Stimulated activated CD4-positive, alpha-beta T cell treated with anti-CD3 and anti-CD28 coated beads, TNF-alpha, amount 100 ng/mL, for 48 hours (primary cell): ENCODE data around the gene ZBTB7B.
A peak's percentile ranks its signal among the peaks of the same experiment; 100 is the strongest.

Source experiments
- DNase-seq, 3 donors: peaks; one replicate each; pipeline ENCODE4 v3.0.0-alpha.2; 2020; ENCODE audit warnings: low read depth in 3 of 3

Gene ZBTB7B

DNA sequence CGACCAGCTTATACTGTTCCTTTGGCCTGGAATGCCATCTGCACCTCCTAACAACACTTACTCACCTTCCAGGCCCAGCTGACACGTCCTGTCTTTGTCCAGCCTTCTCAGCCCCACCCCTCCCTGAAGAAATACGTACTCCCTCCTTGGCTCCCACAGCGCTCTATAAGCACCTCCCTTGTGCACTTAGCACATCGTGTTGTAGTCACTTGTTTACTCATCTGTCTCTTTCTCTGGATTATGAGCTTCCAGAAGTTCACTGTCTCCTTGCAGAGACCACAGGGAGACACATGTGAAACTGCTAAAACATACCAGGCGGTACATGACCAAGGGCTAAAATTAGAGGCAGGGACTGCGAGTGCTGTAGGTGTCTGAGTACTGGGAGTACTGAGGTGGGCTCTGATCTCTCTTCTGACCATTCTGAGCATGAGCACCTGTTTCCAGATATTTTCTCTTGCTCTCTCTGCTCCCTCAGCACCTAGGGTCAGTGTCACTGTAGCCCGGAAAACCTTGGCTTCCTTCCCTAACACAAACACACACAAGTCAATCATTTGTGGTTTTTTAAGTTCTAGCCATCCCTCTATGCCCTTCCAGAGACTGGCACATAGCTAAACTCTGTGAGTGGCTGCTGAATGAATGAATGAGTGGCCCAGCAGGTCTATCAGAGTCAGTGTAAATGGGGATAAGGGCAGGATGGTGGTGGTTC lies 36.2 kb downstream of the ZBTB7B start:
- DNase-seq: no peak

DNA sequence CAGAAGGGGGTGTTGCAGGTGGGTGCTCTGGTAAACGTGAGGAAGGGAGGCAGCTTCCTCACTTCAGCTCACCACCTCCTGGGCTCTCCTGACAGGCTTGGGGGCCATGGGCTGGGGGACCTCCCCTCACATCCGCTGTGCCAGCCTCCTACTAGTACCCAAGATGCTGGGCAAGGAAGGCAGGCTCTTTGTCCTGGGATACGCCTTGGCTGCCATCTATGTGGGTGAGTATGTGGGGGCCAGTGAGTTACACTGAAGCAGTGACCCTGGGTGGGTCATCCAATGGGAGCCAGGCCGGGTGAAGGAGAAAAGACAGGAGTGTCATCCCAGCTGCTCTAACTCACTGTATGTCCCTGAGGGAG lies 36.7 kb downstream of the ZBTB7B start:
- DNase-seq: no peak

DNA sequence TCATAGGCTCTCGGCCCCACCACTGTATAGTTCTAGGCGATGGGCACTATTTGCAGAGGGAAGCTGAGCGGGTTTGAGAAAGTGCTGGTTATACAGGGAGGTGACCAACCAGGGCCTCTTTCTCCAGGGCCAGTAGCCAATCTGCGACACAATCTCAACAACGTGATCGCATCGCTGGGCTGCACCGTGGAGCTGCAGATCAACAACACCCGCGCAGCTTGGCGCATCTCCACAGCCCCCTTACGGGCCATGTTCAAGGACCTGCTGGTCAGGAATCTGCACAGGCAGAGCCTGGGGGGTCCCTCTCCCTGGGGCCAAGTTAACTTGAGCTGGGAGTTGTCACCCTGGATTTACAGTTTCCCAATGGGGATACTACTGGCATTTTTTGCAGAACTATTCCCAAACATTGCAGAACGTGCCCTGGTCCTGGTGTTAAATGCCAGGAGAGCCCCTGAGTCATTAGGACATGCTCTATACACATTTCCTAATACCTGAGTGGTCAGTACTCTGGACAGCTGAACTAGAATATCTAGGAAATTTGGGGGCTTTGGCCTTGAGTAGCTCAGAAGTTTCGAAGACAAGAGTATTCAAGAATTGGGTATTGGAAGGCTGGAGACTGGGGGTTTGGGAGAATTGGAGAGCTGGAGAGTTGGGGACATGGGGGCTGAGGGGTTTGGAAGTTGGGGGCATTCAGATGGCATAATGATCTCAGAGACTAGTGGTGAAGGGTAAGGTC lies 37.9 kb downstream of the ZBTB7B start:
- DNase-seq: no peak

DNA sequence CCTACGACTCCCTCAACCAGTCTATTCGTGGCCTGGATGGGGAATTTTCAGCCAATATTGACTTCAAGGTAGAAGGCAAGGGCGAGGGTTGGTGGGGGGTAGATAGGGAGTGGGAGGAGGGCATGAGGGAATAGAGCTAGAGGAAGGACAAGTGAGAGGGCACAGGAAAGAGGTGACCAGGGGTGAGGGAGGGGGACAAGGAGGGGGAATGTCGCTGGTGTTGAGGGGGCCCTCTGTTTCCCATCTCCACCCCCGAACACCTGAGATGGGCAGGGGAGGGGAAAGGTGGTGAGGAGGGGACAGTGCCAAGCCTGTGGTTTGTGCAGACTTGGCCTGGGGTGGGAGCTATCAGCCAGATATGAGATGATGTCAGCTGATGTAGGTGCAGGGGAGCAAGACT lies 40.2 kb downstream of the ZBTB7B start:
- DNase-seq: no peak

DNA sequence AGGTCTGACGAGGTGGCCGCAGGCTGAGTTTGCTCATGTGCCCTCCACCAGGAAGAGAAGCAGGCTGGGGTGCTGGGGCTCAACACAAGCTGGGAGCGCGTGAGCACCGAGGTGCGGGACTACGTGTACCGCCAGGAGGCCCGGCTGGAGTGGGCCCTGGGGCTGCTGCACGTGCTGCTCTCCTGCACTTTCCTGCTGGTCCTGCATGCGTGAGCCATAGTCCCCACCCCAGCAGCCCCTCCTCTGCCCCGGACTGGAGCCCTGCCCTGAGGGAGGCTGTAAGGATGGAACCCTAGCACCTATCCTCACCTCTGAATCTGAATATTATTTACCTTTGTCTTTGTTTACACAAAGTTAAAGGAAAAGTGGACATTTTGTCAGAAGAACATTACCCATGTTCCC lies 40.7 kb downstream of the ZBTB7B start:
- no peak for DNase-seq

- no peak for DNase-seq
Measured at GRCh38 chr1:155043793-155044192, 41.2 kb downstream of the ZBTB7B start.

DNA sequence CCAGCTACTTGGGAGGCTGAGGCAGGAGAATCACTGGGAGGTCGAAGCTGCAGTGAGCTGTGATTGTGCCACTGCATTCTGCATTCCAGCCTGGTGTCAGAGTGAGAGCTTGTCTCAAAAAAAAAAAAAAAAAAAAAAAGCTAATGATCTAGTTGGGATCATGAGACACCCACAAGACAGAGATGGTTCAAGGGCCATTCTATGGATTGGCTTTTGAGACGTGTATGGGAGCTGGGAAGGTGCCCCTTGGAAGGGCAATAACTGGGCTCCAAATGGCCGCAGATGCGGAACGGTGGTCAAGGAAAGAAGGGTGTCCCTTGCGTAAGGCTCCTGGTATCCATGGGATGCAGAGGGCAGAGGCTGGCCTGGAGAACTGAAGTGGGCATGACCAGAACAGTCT lies 41.8 kb downstream of the ZBTB7B start:
- no peak for DNase-seq

- peak in 1 of 3 donors; percentile 44 for DNase-seq
Measured at GRCh38 chr1:155044812-155045657, 42.4 kb downstream of the ZBTB7B start.

GRCh38 chr1:155048449-155049334 lies 46.1 kb downstream of the ZBTB7B start:
- no peak for DNase-seq

DNA sequence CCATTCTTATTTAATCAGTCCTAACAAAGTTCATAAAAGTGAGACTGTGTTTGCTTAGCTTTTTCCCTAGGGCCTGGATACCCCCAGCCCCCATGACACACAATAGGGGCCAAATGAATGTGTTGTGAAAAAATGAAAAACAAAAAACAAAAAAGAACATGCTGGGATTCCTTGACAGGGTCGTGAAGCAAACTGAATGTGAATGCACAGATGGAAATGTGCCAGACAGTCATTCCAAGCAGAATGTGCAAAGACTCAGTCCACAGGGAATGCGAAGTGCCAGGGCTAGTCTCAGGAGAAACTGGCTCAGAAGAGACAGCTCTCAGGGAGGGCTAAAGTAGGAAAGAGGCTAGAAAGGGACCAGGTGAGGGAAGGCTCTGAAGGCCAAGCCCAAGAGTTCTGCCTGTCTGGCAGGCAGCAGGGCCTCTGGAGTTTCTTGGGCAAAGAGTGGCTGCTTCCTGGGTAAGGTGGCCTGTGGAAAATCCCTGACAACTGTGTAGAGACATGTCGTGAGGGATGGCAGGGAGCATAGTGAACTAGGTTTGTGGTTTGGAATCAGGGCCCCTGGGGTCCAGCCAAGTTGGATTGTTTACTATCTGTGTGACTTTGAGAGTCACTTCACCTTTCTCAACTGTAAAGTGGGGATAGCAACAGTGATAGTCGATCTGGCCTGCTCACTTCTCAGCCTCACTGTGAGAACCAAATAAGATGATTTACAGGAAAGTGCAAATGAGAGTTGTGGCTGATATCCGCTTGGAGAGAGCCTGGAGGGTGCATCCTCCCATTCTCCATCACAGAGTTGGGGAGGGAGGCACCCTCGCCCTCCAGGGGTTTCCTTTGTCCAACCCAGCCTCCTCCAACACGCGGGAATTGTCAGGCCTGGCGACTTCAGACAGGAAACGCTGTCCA lies 47.3 kb downstream of the ZBTB7B start:
- no peak for DNase-seq

- peak; percentile 64 to 79 (median 70) for DNase-seq
Measured at GRCh38 chr1:155050560-155051341, 48.1 kb downstream of the ZBTB7B start, which contains the start of gene ADAM15. Gene ADAM15, plus strand, starts transcription at chr1:155051316. Its CDS starts 71 bp downstream, at chr1:155051387.

- DNase-seq: no peak
Measured at GRCh38 chr1:155051342-155051776, 48.8 kb downstream of the ZBTB7B start.

GRCh38 chr1:155051777-155052398 lies 49.3 kb downstream of the ZBTB7B start:
- DNase-seq: no peak

DNA sequence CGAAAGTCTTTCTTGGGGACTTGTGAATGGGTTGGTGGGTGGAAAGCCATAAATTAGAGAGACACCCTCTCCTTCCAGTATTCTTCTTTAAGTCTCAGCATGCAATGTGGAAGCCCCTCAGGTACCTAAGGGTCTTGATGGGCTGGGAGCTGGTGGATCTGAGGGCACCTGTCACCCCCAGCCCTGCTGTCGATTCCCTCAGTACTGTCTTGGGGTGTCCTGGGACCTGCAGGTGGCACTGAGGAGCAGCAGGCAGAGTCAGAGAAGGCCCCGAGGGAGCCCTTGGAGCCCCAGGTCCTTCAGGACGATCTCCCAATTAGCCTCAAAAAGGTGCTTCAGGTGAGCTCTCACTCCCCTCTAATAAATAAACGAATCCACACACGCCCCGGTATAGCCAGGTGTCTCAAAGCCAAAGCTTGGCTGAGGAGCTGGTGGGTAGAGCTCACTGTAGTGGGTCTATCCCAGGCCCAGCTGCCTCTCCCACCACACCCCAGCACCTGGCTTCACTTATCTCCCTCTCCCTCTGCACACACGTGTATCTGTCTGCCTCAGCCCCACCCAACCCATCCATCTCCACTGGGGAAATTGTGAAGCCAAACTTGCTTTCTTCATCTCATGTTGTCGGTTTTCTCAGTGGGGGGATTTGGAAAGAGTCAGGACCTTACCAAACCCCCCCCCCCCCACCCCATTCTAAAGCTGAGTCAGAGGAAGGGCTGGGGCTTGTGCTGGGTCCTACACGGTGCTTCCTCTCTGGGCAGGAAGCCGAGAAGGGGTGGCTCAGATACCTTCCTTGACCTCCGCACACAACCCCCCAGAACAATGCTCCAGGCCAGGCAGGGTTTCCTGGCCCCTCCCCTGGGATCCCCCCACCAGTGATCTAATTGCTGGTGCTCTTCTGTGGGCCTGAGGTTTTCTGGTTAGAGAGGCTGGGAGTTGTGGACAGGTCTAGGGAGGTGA lies 50.1 kb downstream of the ZBTB7B start:
- no peak for DNase-seq

- no peak for DNase-seq
Measured at GRCh38 chr1:155053531-155054105, 51.0 kb downstream of the ZBTB7B start.

DNA sequence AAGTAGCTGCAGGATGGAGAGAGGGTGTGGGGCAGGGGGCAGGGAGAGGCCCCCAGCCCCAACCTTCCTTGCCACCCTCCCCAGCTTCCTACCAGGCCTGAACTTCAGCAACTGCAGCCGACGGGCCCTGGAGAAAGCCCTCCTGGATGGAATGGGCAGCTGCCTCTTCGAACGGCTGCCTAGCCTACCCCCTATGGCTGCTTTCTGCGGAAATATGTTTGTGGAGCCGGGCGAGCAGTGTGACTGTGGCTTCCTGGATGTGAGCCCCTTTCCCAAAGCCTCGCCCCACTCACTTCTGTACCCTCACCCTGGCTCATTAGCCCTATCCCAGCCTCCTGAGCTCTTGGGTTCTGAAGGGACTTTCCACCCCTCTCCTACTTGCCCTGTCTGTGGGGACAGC lies 54.5 kb downstream of the ZBTB7B start:
- DNase-seq: no peak

GRCh38 chr1:155057788-155058211 lies 55.2 kb downstream of the ZBTB7B start:
- no peak for DNase-seq
